Activated T-cell treated with anti-CD3 and anti-CD28 coated beads, Interleukin-2, amount 50 U/mL, for 4 hours (primary cell): Measurements from ENCODE around the gene CACNA1B. TPM values are rescaled to one million over a fixed set of nuclear protein-coding genes. Genes with fewer than 3 reads are reported as not detected.
"Not testable (repeated sequence)": the region's sequence is repeated elsewhere in the genome, so short reads cannot be mapped to it uniquely, and the experiment has no call there.

ENCODE experiments used
- ATAC-seq, 2 donors: fragments of 200-7000 bp; cut with Tn5 transposase; one replicate each; pipeline ENCODE4 v1.10.0; 2021
- DNase-seq: peaks from one replicate; pipeline ENCODE4 v3.0.0-alpha.2; 2020
- H3K27me3 Mint-ChIP-seq: one replicate; pipeline ENCODE4 v1.8.0; 2021; ENCODE audit warnings: low read depth, mixed read lengths
- H3K36me3 Mint-ChIP-seq: one replicate; pipeline ENCODE4 v1.8.0; 2022; ENCODE audit warnings: mixed read lengths; ENCODE audit not compliant: insufficient read depth
- H3K4me1 Mint-ChIP-seq: one replicate; pipeline ENCODE4 v1.8.0; 2021; ENCODE audit warnings: low read depth, mixed read lengths
- H3K4me3 Mint-ChIP-seq: one replicate; pipeline ENCODE4 v1.8.0; 2021; ENCODE audit warnings: mild to moderate bottlenecking, moderate library complexity, mixed read lengths
- H3K9me3 Mint-ChIP-seq: one replicate; pipeline ENCODE4 v1.8.0; 2021; ENCODE audit warnings: mixed read lengths
- total RNA-seq, 3 donors: library from RNA; stranded (reverse); gene quantifications; one replicate each; pipeline ENCODE4 v1.2.1, GENCODE V29; 2021

CACNA1B gene
- total RNA-seq, 3 donors from 2014 or later = 0.03 TPM; not detected in 2

GRCh38 chr9:138007918-138008841 is 130.6 kb downstream of the CACNA1B start:
- H3K4me1 Mint-ChIP-seq = no peaks in the 10 kb centered on the region
- DNase-seq (no peak), ATAC-seq (no peak)
- no peaks in the 10 kb centered on the region for H3K9me3 Mint-ChIP-seq
- H3K36me3 Mint-ChIP-seq = no peaks in the 10 kb centered on the region
- no peak overlapping the region for H3K4me3 Mint-ChIP-seq
- H3K27me3 Mint-ChIP-seq = peaks cover 4% of the 10 kb centered on the region

- Mint-ChIP-seq H3K4me1 (no peaks in the 10 kb centered on the region), H3K9me3 (no peaks in the 10 kb centered on the region), H3K4me3 (no peak overlapping the region), H3K27me3 (peaks cover 2% of the 10 kb centered on the region), H3K36me3 (no peaks in the 10 kb centered on the region)
- ATAC-seq (no peak), DNase-seq (no peak)
Observed at GRCh38 chr9:138009016-138009802, 131.6 kb downstream of the CACNA1B start.

GRCh38 chr9:138009803-138010690 is 132.5 kb downstream of the CACNA1B start:
- H3K27me3 Mint-ChIP-seq = peaks cover 2% of the 10 kb centered on the region
- ATAC-seq (no peak), DNase-seq (no peak)
- no peak overlapping the region for H3K4me3 Mint-ChIP-seq
- no peaks in the 10 kb centered on the region for H3K36me3 Mint-ChIP-seq
- no peaks in the 10 kb centered on the region for H3K4me1 Mint-ChIP-seq
- H3K9me3 Mint-ChIP-seq = no peaks in the 10 kb centered on the region

- no peaks in the 10 kb centered on the region for H3K36me3 Mint-ChIP-seq
- H3K4me1 Mint-ChIP-seq = no peaks in the 10 kb centered on the region
- DNase-seq (no peak), ATAC-seq (no peak)
- no peaks in the 10 kb centered on the region for H3K9me3 Mint-ChIP-seq
- no peaks in the 10 kb centered on the region for H3K27me3 Mint-ChIP-seq
- H3K4me3 Mint-ChIP-seq = no peak overlapping the region
Observed at GRCh38 chr9:138010861-138011260, 133.3 kb downstream of the CACNA1B start.

GRCh38 chr9:138011951-138012500 is 134.4 kb downstream of the CACNA1B start:
- Mint-ChIP-seq H3K9me3 (no peaks in the 10 kb centered on the region), H3K36me3 (no peaks in the 10 kb centered on the region), H3K4me3 (no peak overlapping the region), H3K4me1 (no peaks in the 10 kb centered on the region), H3K27me3 (no peaks in the 10 kb centered on the region)
- no peak for DNase-seq
- ATAC-seq = no peak

GRCh38 chr9:138013273-138013672 is 135.7 kb downstream of the CACNA1B start:
- Mint-ChIP-seq H3K27me3 (no peaks in the 10 kb centered on the region), H3K4me3 (no peak overlapping the region), H3K9me3 (no peaks in the 10 kb centered on the region), H3K36me3 (no peaks in the 10 kb centered on the region), H3K4me1 (no peaks in the 10 kb centered on the region)
- ATAC-seq = no peak
- no peak for DNase-seq

- H3K36me3 Mint-ChIP-seq = no peaks in the 10 kb centered on the region
- H3K4me1 Mint-ChIP-seq = no peaks in the 10 kb centered on the region
- no peak overlapping the region for H3K4me3 Mint-ChIP-seq
- no peak for ATAC-seq
- H3K27me3 Mint-ChIP-seq = no peaks in the 10 kb centered on the region
- H3K9me3 Mint-ChIP-seq = no peaks in the 10 kb centered on the region
- DNase-seq = no peak
Observed at GRCh38 chr9:138013836-138014562, 136.4 kb downstream of the CACNA1B start.

- Mint-ChIP-seq H3K27me3 (no peaks in the 10 kb centered on the region), H3K4me3 (no peak overlapping the region), H3K4me1 (no peaks in the 10 kb centered on the region), H3K9me3 (no peaks in the 10 kb centered on the region), H3K36me3 (no peaks in the 10 kb centered on the region)
- ATAC-seq (no peak), DNase-seq (no peak)
Observed at GRCh38 chr9:138014563-138014945, 137.0 kb downstream of the CACNA1B start.

- H3K9me3 Mint-ChIP-seq = no peaks in the 10 kb centered on the region
- H3K4me3 Mint-ChIP-seq = no peak overlapping the region
- no peaks in the 10 kb centered on the region for H3K36me3 Mint-ChIP-seq
- ATAC-seq = no peak
- DNase-seq = no peak
- peaks cover under 1% of the 10 kb centered on the region for H3K27me3 Mint-ChIP-seq
- no peaks in the 10 kb centered on the region for H3K4me1 Mint-ChIP-seq
Observed at GRCh38 chr9:138015021-138015829, 137.6 kb downstream of the CACNA1B start.

GRCh38 chr9:138016406-138017187 is 139.0 kb downstream of the CACNA1B start:
- Mint-ChIP-seq H3K36me3 (no peaks in the 10 kb centered on the region), H3K27me3 (peaks cover 6% of the 10 kb centered on the region), H3K4me1 (no peaks in the 10 kb centered on the region), H3K9me3 (no peaks in the 10 kb centered on the region), H3K4me3 (no peak overlapping the region)
- DNase-seq (no peak), ATAC-seq (no peak)

GRCh38 chr9:138017200-138017599 is 139.6 kb downstream of the CACNA1B start:
- no peak overlapping the region for H3K4me3 Mint-ChIP-seq

GRCh38 chr9:138019514-138019913 is 141.9 kb downstream of the CACNA1B start:
- H3K36me3 Mint-ChIP-seq, ATAC-seq, H3K4me3 Mint-ChIP-seq, H3K9me3 Mint-ChIP-seq, H3K4me1 Mint-ChIP-seq, DNase-seq: not testable (repeated sequence)
- H3K27me3 Mint-ChIP-seq = peaks cover 18% of the 10 kb centered on the region

More at GRCh38 chr9:138017200-138017599, 139.6 kb downstream of the CACNA1B start:
- H3K27me3 Mint-ChIP-seq = peaks cover 11% of the 10 kb centered on the region
- DNase-seq (no peak), ATAC-seq (no peak)
- no peaks in the 10 kb centered on the region for H3K4me1 Mint-ChIP-seq
- no peaks in the 10 kb centered on the region for H3K36me3 Mint-ChIP-seq
- H3K9me3 Mint-ChIP-seq = no peaks in the 10 kb centered on the region
